A673 (cell line): ENCODE results near the gene ZNF512B.

Experiments used
- EZH2 ChIP-seq: fragments of 200-600 bp; sonication (generic); IDR thresholded peaks from 2 replicates; pipeline ENCODE4 v1.6.1; 2017; ENCODE audit warnings: borderline replicate concordance, low read depth, mild to moderate bottlenecking, mixed read lengths, antibody characterized with exemption, low read length; ENCODE audit not compliant: poor library complexity, severe bottlenecking
- TF ChIP-seq, protein P1 (sequence below): fragments of 300-800, 200-600 bp; sonication (generic); conservative IDR thresholded peaks from 2 replicates; pipeline ENCODE4 v1.5.1; 2017; ENCODE audit warnings: low read depth, mild to moderate bottlenecking, antibody characterized with exemption, low read length, moderate library complexity, mixed read lengths

DNA sequence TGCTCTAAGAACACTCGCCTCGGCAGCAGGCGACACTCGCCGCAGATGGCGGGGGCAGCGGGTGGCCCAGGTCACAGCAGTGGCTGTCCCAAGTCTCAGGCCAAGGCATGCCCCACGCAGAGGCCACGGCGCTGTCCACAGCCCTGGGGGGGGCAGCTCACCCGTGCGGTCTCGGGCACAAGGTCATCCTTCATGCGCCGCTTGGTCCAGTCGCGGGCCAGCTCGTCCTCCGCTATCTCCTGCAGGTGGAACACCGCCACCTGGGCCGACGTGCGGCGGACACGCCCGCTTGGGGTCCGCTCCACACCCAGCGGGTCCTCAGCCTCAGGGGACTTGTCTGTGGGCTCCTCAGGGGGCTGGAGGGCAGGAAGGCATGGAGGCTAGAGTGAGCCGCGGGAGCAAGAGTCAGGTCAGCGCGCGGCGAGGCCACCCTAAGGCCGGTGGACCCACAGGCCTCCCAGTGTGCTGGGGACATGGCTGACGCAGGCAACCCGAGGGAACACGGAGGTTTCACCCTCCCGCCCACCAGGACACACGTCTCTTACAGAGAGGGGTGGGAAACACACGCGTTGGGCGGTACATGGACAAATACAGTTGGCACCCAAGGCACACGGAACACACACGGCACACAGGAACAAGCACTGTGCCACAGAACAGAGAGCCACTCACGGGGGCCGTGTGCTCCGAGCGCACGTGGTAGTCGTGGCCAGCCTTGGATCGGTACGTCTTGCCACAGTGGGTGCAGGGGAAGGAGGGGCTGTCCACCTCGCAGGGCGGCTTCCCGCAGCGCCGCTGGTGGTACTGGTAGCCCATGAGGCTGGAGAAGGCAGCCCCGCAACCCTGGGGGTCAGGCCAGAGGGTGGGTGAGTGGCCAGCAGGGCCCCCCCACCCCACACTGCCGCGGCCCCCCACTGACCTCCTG, 7.0 kb downstream of the ZNF512B start:
- TF ChIP-seq, protein P1, sequence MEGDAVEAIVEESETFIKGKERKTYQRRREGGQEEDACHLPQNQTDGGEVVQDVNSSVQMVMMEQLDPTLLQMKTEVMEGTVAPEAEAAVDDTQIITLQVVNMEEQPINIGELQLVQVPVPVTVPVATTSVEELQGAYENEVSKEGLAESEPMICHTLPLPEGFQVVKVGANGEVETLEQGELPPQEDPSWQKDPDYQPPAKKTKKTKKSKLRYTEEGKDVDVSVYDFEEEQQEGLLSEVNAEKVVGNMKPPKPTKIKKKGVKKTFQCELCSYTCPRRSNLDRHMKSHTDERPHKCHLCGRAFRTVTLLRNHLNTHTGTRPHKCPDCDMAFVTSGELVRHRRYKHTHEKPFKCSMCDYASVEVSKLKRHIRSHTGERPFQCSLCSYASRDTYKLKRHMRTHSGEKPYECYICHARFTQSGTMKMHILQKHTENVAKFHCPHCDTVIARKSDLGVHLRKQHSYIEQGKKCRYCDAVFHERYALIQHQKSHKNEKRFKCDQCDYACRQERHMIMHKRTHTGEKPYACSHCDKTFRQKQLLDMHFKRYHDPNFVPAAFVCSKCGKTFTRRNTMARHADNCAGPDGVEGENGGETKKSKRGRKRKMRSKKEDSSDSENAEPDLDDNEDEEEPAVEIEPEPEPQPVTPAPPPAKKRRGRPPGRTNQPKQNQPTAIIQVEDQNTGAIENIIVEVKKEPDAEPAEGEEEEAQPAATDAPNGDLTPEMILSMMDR, result no peak
- TF ChIP-seq EZH2, result no peak
